Mucosa of stomach (tissue), 1 donor: ENCODE measurements around the gene DCP1B.
A peak's percentile ranks its signal among the peaks of the same experiment; 100 is the strongest.

Experiments used
- H3K27me3 ChIP-seq: one replicate; pipeline ENCODE4 v1.7.0; 2013; ENCODE audit warnings: mild to moderate bottlenecking, low read length; ENCODE audit not compliant: control insufficient read depth, insufficient read depth
- H3K36me3 ChIP-seq: one replicate; pipeline ENCODE4 v1.7.0; 2013; ENCODE audit warnings: low read length; ENCODE audit not compliant: control insufficient read depth, insufficient read depth
- H3K4me1 ChIP-seq: one replicate; pipeline ENCODE4 v1.7.0; 2013; ENCODE audit warnings: mild to moderate bottlenecking, low read length; ENCODE audit not compliant: control insufficient read depth, insufficient read depth
- H3K4me3 ChIP-seq: one replicate; pipeline ENCODE4 v1.7.0; 2013; ENCODE audit warnings: low read length
- H3K9ac ChIP-seq: one replicate; pipeline ENCODE4 v1.7.0; 2013; ENCODE audit warnings: mild to moderate bottlenecking, low read length, moderate library complexity
- H3K9me3 ChIP-seq: one replicate; pipeline ENCODE4 v1.7.0; 2013; ENCODE audit warnings: mild to moderate bottlenecking, low read length, moderate library complexity; ENCODE audit not compliant: control insufficient read depth
- donor health status: Pancreatic carcinoma.

The DCP1B gene

GRCh38 chr12:2014231-2014630, 10.0 kb upstream of the DCP1B start:
- H3K36me3 ChIP-seq, result no peaks in the 10 kb centered on the region
- no peak overlapping the region for H3K4me3 ChIP-seq
- H3K9me3 ChIP-seq, result no peaks in the 10 kb centered on the region
- H3K4me1 ChIP-seq, result no peaks in the 10 kb centered on the region
- H3K9ac ChIP-seq, result no peak overlapping the region
- no peaks in the 10 kb centered on the region for H3K27me3 ChIP-seq

- Histone ChIP-seq H3K9ac (no peak overlapping the region), H3K4me3 (no peak overlapping the region), H3K27me3 (no peaks in the 10 kb centered on the region), H3K4me1 (no peaks in the 10 kb centered on the region), H3K36me3 (no peaks in the 10 kb centered on the region), H3K9me3 (no peaks in the 10 kb centered on the region)
These were observed 9.4 kb upstream of the DCP1B start for GRCh38 chr12:2013527-2014223.

GRCh38 chr12:2013086-2013485, 8.8 kb upstream of the DCP1B start:
- Histone ChIP-seq H3K9ac (no peak overlapping the region), H3K27me3 (no peaks in the 10 kb centered on the region), H3K36me3 (no peaks in the 10 kb centered on the region), H3K9me3 (no peaks in the 10 kb centered on the region), H3K4me1 (no peaks in the 10 kb centered on the region), H3K4me3 (no peak overlapping the region)

GRCh38 chr12:2011643-2012607, 7.7 kb upstream of the DCP1B start:
- no peaks in the 10 kb centered on the region for H3K27me3 ChIP-seq
- H3K36me3 ChIP-seq, result no peaks in the 10 kb centered on the region
- no peaks in the 10 kb centered on the region for H3K4me1 ChIP-seq
- H3K9me3 ChIP-seq, result no peaks in the 10 kb centered on the region
- H3K4me3 ChIP-seq, result no peak overlapping the region
- H3K9ac ChIP-seq, result no peak overlapping the region

- H3K9ac ChIP-seq, result no peak overlapping the region
- no peaks in the 10 kb centered on the region for H3K27me3 ChIP-seq
- H3K36me3 ChIP-seq, result no peaks in the 10 kb centered on the region
- H3K4me1 ChIP-seq, result no peaks in the 10 kb centered on the region
- no peak overlapping the region for H3K4me3 ChIP-seq
- no peaks in the 10 kb centered on the region for H3K9me3 ChIP-seq
These were observed 5.4 kb upstream of the DCP1B start for GRCh38 chr12:2009623-2010022.

GRCh38 chr12:2008677-2009076, 4.4 kb upstream of the DCP1B start:
- Histone ChIP-seq H3K4me1 (no peaks in the 10 kb centered on the region), H3K27me3 (no peaks in the 10 kb centered on the region), H3K4me3 (no peak overlapping the region), H3K9me3 (no peaks in the 10 kb centered on the region), H3K9ac (no peak overlapping the region), H3K36me3 (no peaks in the 10 kb centered on the region)

GRCh38 chr12:2003676-2004112, 563 bp downstream of the DCP1B start:
- no peaks in the 10 kb centered on the region for H3K36me3 ChIP-seq
- H3K4me3 ChIP-seq, result peak overlapping the region; percentile 69
- no peaks in the 10 kb centered on the region for H3K27me3 ChIP-seq
- no peaks in the 10 kb centered on the region for H3K9me3 ChIP-seq
- no peaks in the 10 kb centered on the region for H3K4me1 ChIP-seq
- H3K9ac ChIP-seq, result peak overlapping the region; percentile 86

- Histone ChIP-seq H3K4me3 (no peak overlapping the region), H3K9me3 (no peaks in the 10 kb centered on the region), H3K9ac (no peak overlapping the region), H3K4me1 (no peaks in the 10 kb centered on the region), H3K27me3 (no peaks in the 10 kb centered on the region), H3K36me3 (no peaks in the 10 kb centered on the region)
These were observed 8.9 kb downstream of the DCP1B start for GRCh38 chr12:1995205-1995896.

GRCh38 chr12:1994429-1995143, 9.7 kb downstream of the DCP1B start:
- Histone ChIP-seq H3K4me1 (no peaks in the 10 kb centered on the region), H3K4me3 (no peak overlapping the region), H3K9me3 (no peaks in the 10 kb centered on the region), H3K36me3 (no peaks in the 10 kb centered on the region), H3K27me3 (no peaks in the 10 kb centered on the region), H3K9ac (no peak overlapping the region)

GRCh38 chr12:1993871-1994371, 10.3 kb downstream of the DCP1B start:
- Histone ChIP-seq H3K4me1 (no peaks in the 10 kb centered on the region), H3K4me3 (no peak overlapping the region), H3K27me3 (no peaks in the 10 kb centered on the region), H3K9ac (no peak overlapping the region), H3K36me3 (no peaks in the 10 kb centered on the region), H3K9me3 (no peaks in the 10 kb centered on the region)

- Histone ChIP-seq H3K4me1 (no peaks in the 10 kb centered on the region), H3K4me3 (no peak overlapping the region), H3K27me3 (no peaks in the 10 kb centered on the region), H3K9me3 (no peaks in the 10 kb centered on the region), H3K9ac (no peak overlapping the region), H3K36me3 (no peaks in the 10 kb centered on the region)
These were observed 10.9 kb downstream of the DCP1B start for GRCh38 chr12:1993341-1993740.
